Upper lobe of right lung (tissue), 1 donor: ENCODE data around the gene SAG. TPM values are rescaled to one million over a fixed set of nuclear protein-coding genes. Genes with fewer than 3 reads are reported as not detected.

Experiments
- ATAC-seq: fragments of 200-7000 bp; cut with Tn5 transposase; one replicate; pipeline ENCODE4 v1.9.1; 2020; ENCODE audit warnings: mild to moderate bottlenecking, moderate library complexity
- DNase-seq: peaks from one replicate; pipeline ENCODE4 v3.0.0-alpha.2; 2020
- H3K27ac ChIP-seq: fragments of 200-600 bp; one replicate; pipeline ENCODE4 v1.8.0; 2022
- H3K27me3 ChIP-seq: fragments of 200-600 bp; one replicate; pipeline ENCODE4 v1.8.0; 2022; ENCODE audit warnings: mild to moderate bottlenecking
- H3K36me3 ChIP-seq: fragments of 200-600 bp; one replicate; pipeline ENCODE4 v1.8.0; 2022
- H3K4me1 ChIP-seq: fragments of 200-600 bp; one replicate; pipeline ENCODE4 v1.8.0; 2022
- H3K4me3 ChIP-seq: fragments of 200-600 bp; one replicate; pipeline ENCODE4 v1.8.0; 2022; ENCODE audit warnings: mild to moderate bottlenecking
- H3K9me3 ChIP-seq: fragments of 200-600 bp; one replicate; pipeline ENCODE4 v1.8.0; 2022
- CTCF ChIP-seq: fragments of 200-600 bp; IDR thresholded peaks from one replicate; pipeline ENCODE4 v1.8.0; 2022; ENCODE audit warnings: antibody characterized with exemption
- intact Hi-C: fragments of 100-400 bp; cut with DNase I; formaldehyde crosslinking; loops from one replicate; pipeline ENCODE4 v1.11.0; 2022
- total RNA-seq: library from RNA; stranded (reverse); fragmentation: NEBNext Ultra II Directional; extraction: Animal tissue kit (Norgen Biotek cat#: 25700); gene quantifications from one replicate; pipeline ENCODE4 v1.2.1, GENCODE V29; 2021
- donor health status: DM: no; HTN: yes; CAD: no; lungs with severe emphysema.

Gene SAG
- total RNA-seq, 1 donor from 2014 or later, result not detected

DNA sequence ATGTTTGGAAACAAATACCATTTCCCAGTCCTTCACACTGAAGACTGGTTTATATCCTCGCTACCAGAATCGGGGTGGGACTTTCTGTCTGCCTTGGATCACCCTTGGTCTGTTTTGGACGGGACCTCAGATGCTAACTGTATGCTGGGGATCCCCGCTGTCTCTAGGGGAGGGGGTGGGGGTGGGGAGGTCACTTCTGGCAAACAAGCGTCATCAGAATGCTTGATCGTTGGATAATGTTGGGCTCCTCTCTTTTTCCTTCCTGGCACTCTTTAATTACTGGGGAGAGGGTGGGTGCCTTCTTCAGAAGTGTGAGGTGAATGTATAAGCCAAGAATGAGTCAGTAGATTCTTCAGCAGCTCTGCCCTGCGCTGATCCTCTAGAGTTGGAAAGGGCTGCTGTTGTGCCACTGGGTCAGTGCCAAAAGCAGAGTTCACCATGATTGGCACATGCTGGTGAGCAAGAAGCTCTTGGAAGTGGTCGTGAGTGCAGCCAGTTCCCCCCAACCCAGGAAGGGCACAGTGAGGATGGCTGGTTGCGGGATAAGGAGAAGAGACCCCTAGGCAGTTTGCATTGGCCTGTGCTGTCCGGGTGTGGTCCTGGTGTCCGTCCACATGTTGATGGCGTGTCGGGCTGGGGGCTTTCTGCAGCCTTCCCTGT lies 78.9 kb downstream of the SAG start:
- no peak overlapping the region for H3K4me3 ChIP-seq
- H3K27me3 ChIP-seq, result no peaks in the 10 kb centered on the region
- no peaks in the 10 kb centered on the region for H3K9me3 ChIP-seq
- peaks cover 20% of the 10 kb centered on the region for H3K36me3 ChIP-seq
- peak overlapping the region; percentile 59 for H3K27ac ChIP-seq
- H3K4me1 ChIP-seq, result peaks cover 36% of the 10 kb centered on the region
- intact Hi-C loops, result no loop called here
- ATAC-seq, result peak; percentile 23
- TF ChIP-seq CTCF, result no peak
- DNase-seq, result no peak

GRCh38 chr2:233387225-233387624 lies 79.6 kb downstream of the SAG start:
- ATAC-seq, result no peak

DNA sequence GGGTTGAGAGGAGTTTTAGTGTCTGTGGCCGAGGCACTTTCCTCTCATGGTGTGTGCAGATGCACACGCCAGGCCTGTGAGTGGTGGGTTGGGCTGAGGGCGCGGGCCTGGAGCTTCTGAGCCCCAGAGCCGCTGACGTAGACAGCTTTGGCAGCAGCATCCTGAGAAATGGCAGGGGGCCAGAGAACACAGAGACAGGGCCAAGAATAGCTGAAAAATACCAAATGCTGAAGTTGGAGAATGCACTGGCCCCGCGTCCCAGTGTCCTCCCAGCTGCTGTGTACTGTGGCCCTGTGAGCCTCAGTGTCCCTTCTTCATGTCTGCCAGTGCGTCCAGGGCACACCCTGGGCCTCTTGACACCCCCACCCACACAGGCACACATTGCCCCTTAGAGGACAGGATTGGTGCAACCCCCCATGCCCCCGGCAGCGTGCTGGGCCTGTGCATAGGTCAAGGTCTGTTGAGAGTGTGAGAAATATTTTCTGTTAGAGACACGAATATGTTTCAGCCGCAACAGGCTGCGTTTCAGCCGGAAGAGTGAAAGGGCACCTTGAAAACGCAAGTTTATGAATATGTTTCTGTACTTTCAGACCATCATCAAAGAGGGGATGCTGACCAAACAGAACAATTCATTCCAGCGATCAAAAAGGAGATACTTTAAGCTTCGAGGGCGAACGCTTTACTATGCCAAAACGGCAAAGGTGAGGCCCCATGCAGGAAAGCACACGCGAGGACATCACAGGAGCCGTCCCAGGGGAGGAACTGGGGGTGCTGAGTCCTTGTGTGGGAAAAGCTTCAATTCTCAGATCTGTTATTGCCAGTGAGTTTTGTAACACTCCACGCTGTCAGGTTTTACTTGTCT lies 80.3 kb downstream of the SAG start:
- ATAC-seq (peak; percentile 82), DNase-seq (peak; percentile 86)
- TF ChIP-seq CTCF, result no peak
- Histone ChIP-seq H3K4me1 (peaks cover 36% of the 10 kb centered on the region), H3K27me3 (no peaks in the 10 kb centered on the region), H3K36me3 (peaks cover 23% of the 10 kb centered on the region), H3K9me3 (no peaks in the 10 kb centered on the region), H3K4me3 (no peak overlapping the region), H3K27ac (peak overlapping the region; percentile 59)
- intact Hi-C loops, result no loop called here

More at GRCh38 chr2:233387225-233387624, 79.6 kb downstream of the SAG start:
- H3K4me3 ChIP-seq, result no peak overlapping the region
- DNase-seq, result no peak
- H3K36me3 ChIP-seq, result peaks cover 23% of the 10 kb centered on the region
- peak overlapping the region; percentile 59 for H3K27ac ChIP-seq
- intact Hi-C loops, result no loop called here
- no peak for TF ChIP-seq CTCF
- no peaks in the 10 kb centered on the region for H3K27me3 ChIP-seq
- peaks cover 36% of the 10 kb centered on the region for H3K4me1 ChIP-seq
- no peaks in the 10 kb centered on the region for H3K9me3 ChIP-seq

GRCh38 chr2:233389601-233390125 lies 82.0 kb downstream of the SAG start:
- no peak overlapping the region for H3K4me3 ChIP-seq
- no peaks in the 10 kb centered on the region for H3K9me3 ChIP-seq
- H3K27ac ChIP-seq, result no peak overlapping the region
- H3K27me3 ChIP-seq, result no peaks in the 10 kb centered on the region
- intact Hi-C loops, result no loop called here
- peaks cover 23% of the 10 kb centered on the region for H3K36me3 ChIP-seq
- peaks cover 33% of the 10 kb centered on the region for H3K4me1 ChIP-seq
- no peak for ATAC-seq
- no peak for DNase-seq
- no peak for TF ChIP-seq CTCF

GRCh38 chr2:233395687-233396086 lies 88.1 kb downstream of the SAG start:
- intact Hi-C loops, result no loop called here
- ATAC-seq, result no peak
- no peak overlapping the region for H3K4me3 ChIP-seq

More at GRCh38 chr2:233395687-233396086, 88.1 kb downstream of the SAG start:
- Histone ChIP-seq H3K4me1 (no peaks in the 10 kb centered on the region), H3K27ac (no peak overlapping the region), H3K27me3 (no peaks in the 10 kb centered on the region), H3K9me3 (no peaks in the 10 kb centered on the region), H3K36me3 (peaks cover 20% of the 10 kb centered on the region)
- TF ChIP-seq CTCF, result no peak
- no peak for DNase-seq

Other genes starting within 250 kb of the SAG start
- 33.3 TPM for gene INPP5D, start 247.5 kb upstream of the SAG start, total RNA-seq
- 26.6 TPM for gene ATG16L1, start 56.1 kb upstream of the SAG start, total RNA-seq
- gene DGKD, start 46.7 kb downstream of the SAG start, total RNA-seq, result 86.7 TPM